ENCODE measurements around the gene NDUFS7.

NDUFS7 gene

GRCh38 chr19:1396019-1396767 is 12.5 kb downstream of the NDUFS7 start:
- no peaks in the 10 kb centered on the region for H3K4me1 ChIP-seq
- H2AFZ ChIP-seq: no peak overlapping the region
- no peaks in the 10 kb centered on the region for H3K9me3 ChIP-seq (ENCODE audit: control insufficient read depth, low read length)
- H3K4me3 ChIP-seq (ENCODE audit: low read depth, low read length): no peak overlapping the region
- no peak overlapping the region for H3K27ac ChIP-seq
- no peak overlapping the region for H3K4me2 ChIP-seq (ENCODE audit: low read length)
- H3K36me3 ChIP-seq (ENCODE audit: control insufficient read depth, insufficient read depth, low read length): no peaks in the 10 kb centered on the region
- no peak for TF ChIP-seq CTCF (IDR thresholded peaks at IDR 0.05)
- H3K9ac ChIP-seq: no peak overlapping the region
- H3K79me2 ChIP-seq: no peaks in the 10 kb centered on the region
- no peaks in the 10 kb centered on the region for H3K27me3 ChIP-seq (ENCODE audit: control insufficient read depth, insufficient read depth, low read length)

- Histone ChIP-seq H3K4me2 (ENCODE audit: low read length) (no peak overlapping the region), H3K9me3 (ENCODE audit: control insufficient read depth, low read length) (no peaks in the 10 kb centered on the region), H3K27ac (no peak overlapping the region), H3K4me3 (ENCODE audit: low read depth, low read length) (no peak overlapping the region), H3K4me1 (no peaks in the 10 kb centered on the region), H3K79me2 (no peaks in the 10 kb centered on the region), H3K9ac (no peak overlapping the region), H2AFZ (no peak overlapping the region), H3K27me3 (ENCODE audit: control insufficient read depth, insufficient read depth, low read length) (no peaks in the 10 kb centered on the region), H3K36me3 (ENCODE audit: control insufficient read depth, insufficient read depth, low read length) (no peaks in the 10 kb centered on the region)
- no peak for TF ChIP-seq CTCF (IDR thresholded peaks at IDR 0.05)
These were observed 13.3 kb downstream of the NDUFS7 start for GRCh38 chr19:1396768-1397679.

GRCh38 chr19:1397838-1398237 is 14.1 kb downstream of the NDUFS7 start:
- H3K9ac ChIP-seq: no peak overlapping the region
- no peak overlapping the region for H2AFZ ChIP-seq
- no peak overlapping the region for H3K4me2 ChIP-seq (ENCODE audit: low read length)
- no peaks in the 10 kb centered on the region for H3K27me3 ChIP-seq (ENCODE audit: control insufficient read depth, insufficient read depth, low read length)
- H3K9me3 ChIP-seq (ENCODE audit: control insufficient read depth, low read length): no peaks in the 10 kb centered on the region
- H3K4me1 ChIP-seq: no peaks in the 10 kb centered on the region
- H3K4me3 ChIP-seq (ENCODE audit: low read depth, low read length): no peak overlapping the region
- TF ChIP-seq CTCF (IDR thresholded peaks at IDR 0.05): no peak
- no peaks in the 10 kb centered on the region for H3K36me3 ChIP-seq (ENCODE audit: control insufficient read depth, insufficient read depth, low read length)
- no peak overlapping the region for H3K27ac ChIP-seq
- H3K79me2 ChIP-seq: no peaks in the 10 kb centered on the region

DNA sequence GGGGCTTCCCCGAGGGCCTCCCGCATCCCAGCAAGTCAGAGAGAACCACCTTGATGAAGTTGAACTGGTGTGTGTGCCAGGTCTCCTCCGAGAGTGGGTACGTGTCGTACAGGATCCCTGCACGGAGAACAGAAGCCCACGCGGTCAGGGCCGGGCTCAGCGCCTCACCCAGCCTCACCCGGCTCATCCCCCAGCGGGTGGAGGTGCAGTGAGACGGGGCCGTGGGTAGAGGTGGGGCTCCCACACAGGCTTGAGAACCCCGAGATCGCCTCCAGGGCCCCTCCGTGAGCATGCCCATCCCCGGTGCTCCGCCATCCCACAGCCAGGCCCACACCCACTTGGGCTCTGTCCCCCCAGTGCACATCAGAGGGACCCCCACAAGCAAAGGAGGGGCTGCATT is 15.4 kb downstream of the NDUFS7 start:
- no peak overlapping the region for H2AFZ ChIP-seq
- H3K36me3 ChIP-seq (ENCODE audit: control insufficient read depth, insufficient read depth, low read length): no peaks in the 10 kb centered on the region
- no peak overlapping the region for H3K27ac ChIP-seq
- no peak overlapping the region for H3K4me2 ChIP-seq (ENCODE audit: low read length)
- H3K9me3 ChIP-seq (ENCODE audit: control insufficient read depth, low read length): no peaks in the 10 kb centered on the region
- no peaks in the 10 kb centered on the region for H3K27me3 ChIP-seq (ENCODE audit: control insufficient read depth, insufficient read depth, low read length)
- no peaks in the 10 kb centered on the region for H3K79me2 ChIP-seq
- TF ChIP-seq CTCF (IDR thresholded peaks at IDR 0.05): no peak
- H3K4me3 ChIP-seq (ENCODE audit: low read depth, low read length): no peak overlapping the region
- no peak overlapping the region for H3K9ac ChIP-seq
- no peaks in the 10 kb centered on the region for H3K4me1 ChIP-seq

All from parathyroid adenoma (tissue), 2 donors.